ENCODE measurements around the gene LSP1. TPM values are rescaled to one million over a fixed set of nuclear protein-coding genes. Genes with fewer than 3 reads are reported as not detected.

LSP1 gene
- 0.66 and 4.7 TPM in 2 replicates for total RNA-seq

GRCh38 chr11:1852877-1853276, at the start of gene LSP1:
LSP1 (plus strand) TSS chr11:1853084; CDS start chr11:1853145, 61 bp downstream.

DNA sequence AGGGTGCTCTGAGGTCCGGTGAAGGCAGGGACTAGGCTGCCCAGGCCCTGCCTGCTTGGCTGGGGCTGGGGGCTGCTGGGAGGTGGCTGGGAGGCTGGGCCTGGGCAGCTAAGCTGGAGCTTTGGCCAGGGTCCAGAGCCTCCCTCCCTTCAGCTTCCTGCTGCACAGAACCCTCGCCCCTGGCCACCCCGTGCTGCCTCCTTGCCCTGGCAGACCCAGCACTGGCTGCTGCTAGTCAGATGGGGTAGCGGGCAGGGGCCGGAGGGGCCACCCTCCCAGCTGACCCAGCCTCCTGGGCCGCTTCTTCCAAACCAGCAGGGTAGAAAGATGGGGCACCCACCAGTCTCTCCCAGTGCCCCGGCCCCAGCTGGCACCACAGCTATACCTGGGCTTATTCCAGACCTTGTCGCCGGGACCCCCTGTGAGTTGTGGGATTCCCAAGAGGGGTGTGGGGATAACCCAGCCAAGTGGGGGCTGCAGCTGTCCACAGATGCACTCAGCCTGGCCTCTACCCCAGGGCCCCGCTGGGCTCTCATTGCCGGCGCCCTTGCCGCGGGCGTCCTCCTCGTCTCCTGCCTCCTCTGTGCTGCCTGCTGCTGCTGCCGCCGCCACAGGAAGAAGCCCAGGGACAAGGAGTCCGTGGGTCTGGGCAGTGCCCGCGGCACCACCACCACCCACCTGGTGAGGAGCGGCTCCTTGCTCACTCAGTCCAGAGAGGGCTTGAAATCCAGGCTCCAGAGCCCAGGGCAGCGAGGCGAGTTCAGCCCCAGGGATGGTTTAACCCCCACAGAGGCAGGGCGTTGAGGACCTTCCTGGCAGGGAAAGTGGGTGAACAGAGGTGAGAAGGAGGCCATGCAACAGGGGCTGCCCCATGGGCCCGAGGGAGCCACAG, 17.9 kb upstream of the LSP1 start, which contains the start of gene SYT8:
Gene SYT8, plus strand, starts transcription at position 212 of the 892 bp plus-strand sequence. Its CDS starts 116 bp downstream, at position 328.

GRCh38 chr11:1838426-1839144, 14.3 kb upstream of the LSP1 start, which contains the start of gene TNNI2:
TNNI2 (plus strand) TSS chr11:1838981; CDS start chr11:1839697, 716 bp downstream.

GRCh38 chr11:1891831-1892115, 38.9 kb downstream of the LSP1 start, which contains the start of gene PRR33:
PRR33 (minus strand) TSS chr11:1891895; CDS start chr11:1890584, 1,311 bp downstream.

DNA sequence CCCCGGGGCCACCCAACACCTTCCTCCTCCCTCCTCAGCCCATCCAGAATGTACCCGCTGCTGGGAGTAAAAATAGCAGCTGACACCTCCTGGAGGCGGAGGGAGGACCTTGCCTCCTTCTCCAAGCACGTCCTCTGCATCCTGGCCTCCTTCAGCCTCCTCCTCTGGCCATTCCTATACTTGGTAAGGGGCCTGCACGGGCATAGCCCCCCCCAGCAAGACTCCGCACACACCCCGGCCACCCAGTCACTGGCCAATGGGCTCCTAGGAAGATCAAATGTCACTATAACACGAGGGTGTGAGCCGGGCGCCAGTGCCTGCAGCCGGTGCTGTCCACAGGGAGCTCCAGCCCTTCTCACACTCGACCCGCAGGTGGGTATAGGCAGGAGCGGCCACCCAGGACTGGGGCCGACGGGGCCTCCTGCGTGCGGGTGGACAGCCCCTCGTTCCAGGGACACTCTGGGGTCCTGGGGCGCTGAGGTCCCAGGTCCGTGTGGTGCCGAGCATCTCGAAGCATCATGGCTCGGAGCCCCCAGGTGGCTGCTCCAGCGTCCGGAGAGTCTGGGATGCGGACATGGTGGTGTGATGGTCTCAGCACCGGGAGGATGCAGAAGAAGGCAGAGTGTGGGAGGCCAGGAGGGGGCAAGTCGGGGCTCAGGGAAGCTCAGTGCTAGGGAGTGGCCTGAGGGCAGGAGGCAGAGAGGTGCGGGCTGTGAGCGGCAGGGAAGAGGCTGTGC, 66.7 kb downstream of the LSP1 start, which contains the start of gene TNNT3:
Gene TNNT3, plus strand, starts transcription at position 313 of the 737 bp plus-strand sequence. CDS start 3,172 bp downstream, outside the sequence.

Other genes starting within 250 kb of the LSP1 start
- gene KRTAP5-3, start 244.6 kb upstream of the LSP1 start, total RNA-seq, result not detected in 2 replicates
- gene KRTAP5-4, start 230.9 kb upstream of the LSP1 start, total RNA-seq, result not detected in 2 replicates
- gene KRTAP5-5, start 223.3 kb upstream of the LSP1 start, total RNA-seq, result not detected in 2 replicates
- not detected in 2 replicates for gene KRTAP5-6, start 155.9 kb upstream of the LSP1 start, total RNA-seq
- gene IFITM10, start 102.5 kb upstream of the LSP1 start, total RNA-seq, result 1.9 and 2.7 TPM in 2 replicates
- gene CTSD, start 89.2 kb upstream of the LSP1 start, total RNA-seq, result 782 and 876 TPM in 2 replicates
- 0.07 TPM in 2 replicates for gene SYT8, start 18.1 kb upstream of the LSP1 start, total RNA-seq
- gene TNNI2, start 14.1 kb upstream of the LSP1 start, total RNA-seq, result not detected in 2 replicates
- not detected in 2 replicates for gene PRR33, start 38.8 kb downstream of the LSP1 start, total RNA-seq
- gene TNNT3, start 66.6 kb downstream of the LSP1 start, total RNA-seq, result 0.33 TPM in 1 of 2 replicates, not detected in the other
- gene MRPL23, start 94.2 kb downstream of the LSP1 start, total RNA-seq, result 55.7 and 57.7 TPM in 2 replicates
- gene H19, start 144.8 kb downstream of the LSP1 start, total RNA-seq, result 11.4 and 65.2 TPM in 2 replicates

Measured in smooth muscle cell of the pulmonary artery (primary cell).